ENCODE measurements around the gene MPHOSPH9. TPM values are rescaled to one million over a fixed set of nuclear protein-coding genes. Genes with fewer than 3 reads are reported as not detected.

The MPHOSPH9 gene
- total RNA-seq, 2 experiments from 2014 or later: 88.3 to 136 TPM

- Histone ChIP-seq H3K4me3 (ENCODE audit: low read depth, low read length, poor library complexity, severe bottlenecking) (no peak overlapping the region), H3K4me1 (ENCODE audit: insufficient read depth, low read length, poor library complexity, severe bottlenecking) (no peaks in the 10 kb centered on the region), H3K27ac (ENCODE audit: low read depth, low read length, poor library complexity, severe bottlenecking) (no peak overlapping the region), H3K9me2 (ENCODE audit: insufficient read depth, low read length) (no peaks in the 10 kb centered on the region), H3K9me3 (ENCODE audit: low read length) (no peaks in the 10 kb centered on the region), H3K79me2 (ENCODE audit: insufficient read depth, low read depth, low read length) (peaks cover 2% of the 10 kb centered on the region; the same call in 1 of the 2 replicates), H3K4me2 (ENCODE audit: low read length) (no peak overlapping the region), H3K36me3 (ENCODE audit: insufficient read depth, low read length) (peaks cover 95% of the 10 kb centered on the region), H4K20me1 (ENCODE audit: insufficient read depth, low read length) (no peaks in the 10 kb centered on the region), H2AFZ (ENCODE audit: low read length) (no peak overlapping the region)
- intact Hi-C loops (cut with micrococcal nuclease; ENCODE audit: unreplicated experiment): no loop called here
- BruUV-seq (replicated peaks): no TSS peak
- TF ChIP-seq EZH2phosphoT487 (IDR thresholded peaks at IDR 0.05; ENCODE audit: borderline replicate concordance, low read depth, low read length) (no peak), CTCF (conservative IDR thresholded peaks at IDR 0.05; ENCODE audit: low read length) (no peak)
- POLR2A ChIA-PET: interaction anchor here (0.6 kb wide), 1 partner anchor 1799 kb away, joined by 3 read pairs; no protein-coding TSS in a partner anchor
- CTCF ChIA-PET (ENCODE audit: unreplicated experiment): no interaction called here
- no peak for DNase-seq (ENCODE audit: low spot score)
These were observed 25.7 kb upstream of the MPHOSPH9 start for GRCh38 chr12:123258593-123258992.

- Histone ChIP-seq H3K27ac (ENCODE audit: low read depth, low read length, poor library complexity, severe bottlenecking) (no peak overlapping the region), H2AFZ (ENCODE audit: low read length) (no peak overlapping the region), H3K36me3 (ENCODE audit: insufficient read depth, low read length) (peaks cover 86% of the 10 kb centered on the region), H4K20me1 (ENCODE audit: insufficient read depth, low read length) (no peaks in the 10 kb centered on the region), H3K4me2 (ENCODE audit: low read length) (no peak overlapping the region), H3K9me3 (ENCODE audit: low read length) (no peaks in the 10 kb centered on the region), H3K4me1 (ENCODE audit: insufficient read depth, low read length, poor library complexity, severe bottlenecking) (no peaks in the 10 kb centered on the region), H3K9me2 (ENCODE audit: insufficient read depth, low read length) (no peaks in the 10 kb centered on the region), H3K4me3 (ENCODE audit: low read depth, low read length, poor library complexity, severe bottlenecking) (no peak overlapping the region), H3K79me2 (ENCODE audit: insufficient read depth, low read depth, low read length) (peaks cover 13% of the 10 kb centered on the region)
- ChIA-PET POLR2A (no interaction called here), CTCF (ENCODE audit: unreplicated experiment) (no interaction called here)
- no peak for DNase-seq (ENCODE audit: low spot score)
- TF ChIP-seq CTCF (conservative IDR thresholded peaks at IDR 0.05; ENCODE audit: low read length) (no peak), EZH2phosphoT487 (IDR thresholded peaks at IDR 0.05; ENCODE audit: borderline replicate concordance, low read depth, low read length) (no peak)
- no TSS peak for BruUV-seq (replicated peaks)
- intact Hi-C loops (cut with micrococcal nuclease; ENCODE audit: unreplicated experiment): no loop called here
These were observed 22.0 kb upstream of the MPHOSPH9 start for GRCh38 chr12:123254853-123255446.

GRCh38 chr12:123253641-123254459, 20.9 kb upstream of the MPHOSPH9 start:
- DNase-seq (ENCODE audit: low spot score): no peak
- peaks cover 83% of the 10 kb centered on the region for H3K36me3 ChIP-seq (ENCODE audit: insufficient read depth, low read length)

More at GRCh38 chr12:123253641-123254459, 20.9 kb upstream of the MPHOSPH9 start:
- intact Hi-C loops (cut with micrococcal nuclease; ENCODE audit: unreplicated experiment): no loop called here
- ChIA-PET CTCF (ENCODE audit: unreplicated experiment) (no interaction called here), POLR2A (interaction anchor here (0.6 to 0.7 kb wide), 2 partner anchors 183 to 306 kb away, joined by 3 read pairs; no protein-coding TSS in a partner anchor)
- Histone ChIP-seq H2AFZ (ENCODE audit: low read length) (no peak overlapping the region), H3K4me1 (ENCODE audit: insufficient read depth, low read length, poor library complexity, severe bottlenecking) (no peaks in the 10 kb centered on the region), H3K79me2 (ENCODE audit: insufficient read depth, low read depth, low read length) (peaks cover 13% of the 10 kb centered on the region), H3K9me2 (ENCODE audit: insufficient read depth, low read length) (no peaks in the 10 kb centered on the region), H3K4me3 (ENCODE audit: low read depth, low read length, poor library complexity, severe bottlenecking) (no peak overlapping the region), H3K27ac (ENCODE audit: low read depth, low read length, poor library complexity, severe bottlenecking) (no peak overlapping the region), H3K4me2 (ENCODE audit: low read length) (no peak overlapping the region), H4K20me1 (ENCODE audit: insufficient read depth, low read length) (no peaks in the 10 kb centered on the region), H3K9me3 (ENCODE audit: low read length) (no peaks in the 10 kb centered on the region)
- TF ChIP-seq EZH2phosphoT487 (IDR thresholded peaks at IDR 0.05; ENCODE audit: borderline replicate concordance, low read depth, low read length) (no peak), CTCF (conservative IDR thresholded peaks at IDR 0.05; ENCODE audit: low read length) (no peak)
- BruUV-seq (replicated peaks): no TSS peak
